ENCODE data around the gene SDE2.
"Not testable (repeated sequence)": the region's sequence is repeated elsewhere in the genome, so short reads cannot be mapped to it uniquely, and the experiment has no call there.

GRCh38 chr1:225936086-225936485 is 63.1 kb downstream of the SDE2 start:
- TF ChIP-seq CTCF (IDR thresholded peaks at IDR 0.05); SIN3A (IDR thresholded peaks at IDR 0.05; ENCODE audit: borderline replicate concordance, insufficient read depth, low read depth, low read length); POLR2AphosphoS5 (IDR thresholded peaks at IDR 0.05; ENCODE audit: low read depth, low read length); TCF7L2 (IDR thresholded peaks at IDR 0.05; ENCODE audit: low read depth, low read length): not testable (repeated sequence)
- TF ChIP-seq, protein P1, sequence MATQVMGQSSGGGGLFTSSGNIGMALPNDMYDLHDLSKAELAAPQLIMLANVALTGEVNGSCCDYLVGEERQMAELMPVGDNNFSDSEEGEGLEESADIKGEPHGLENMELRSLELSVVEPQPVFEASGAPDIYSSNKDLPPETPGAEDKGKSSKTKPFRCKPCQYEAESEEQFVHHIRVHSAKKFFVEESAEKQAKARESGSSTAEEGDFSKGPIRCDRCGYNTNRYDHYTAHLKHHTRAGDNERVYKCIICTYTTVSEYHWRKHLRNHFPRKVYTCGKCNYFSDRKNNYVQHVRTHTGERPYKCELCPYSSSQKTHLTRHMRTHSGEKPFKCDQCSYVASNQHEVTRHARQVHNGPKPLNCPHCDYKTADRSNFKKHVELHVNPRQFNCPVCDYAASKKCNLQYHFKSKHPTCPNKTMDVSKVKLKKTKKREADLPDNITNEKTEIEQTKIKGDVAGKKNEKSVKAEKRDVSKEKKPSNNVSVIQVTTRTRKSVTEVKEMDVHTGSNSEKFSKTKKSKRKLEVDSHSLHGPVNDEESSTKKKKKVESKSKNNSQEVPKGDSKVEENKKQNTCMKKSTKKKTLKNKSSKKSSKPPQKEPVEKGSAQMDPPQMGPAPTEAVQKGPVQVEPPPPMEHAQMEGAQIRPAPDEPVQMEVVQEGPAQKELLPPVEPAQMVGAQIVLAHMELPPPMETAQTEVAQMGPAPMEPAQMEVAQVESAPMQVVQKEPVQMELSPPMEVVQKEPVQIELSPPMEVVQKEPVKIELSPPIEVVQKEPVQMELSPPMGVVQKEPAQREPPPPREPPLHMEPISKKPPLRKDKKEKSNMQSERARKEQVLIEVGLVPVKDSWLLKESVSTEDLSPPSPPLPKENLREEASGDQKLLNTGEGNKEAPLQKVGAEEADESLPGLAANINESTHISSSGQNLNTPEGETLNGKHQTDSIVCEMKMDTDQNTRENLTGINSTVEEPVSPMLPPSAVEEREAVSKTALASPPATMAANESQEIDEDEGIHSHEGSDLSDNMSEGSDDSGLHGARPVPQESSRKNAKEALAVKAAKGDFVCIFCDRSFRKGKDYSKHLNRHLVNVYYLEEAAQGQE (IDR thresholded peaks at IDR 0.05; ENCODE audit: insufficient read depth in 1 of 2, low read depth in 2 of 2, low read length in 1 of 2) = not testable (repeated sequence)
